ENCODE measurements around the gene IL22RA2.

The IL22RA2 gene

GRCh38 chr6:137165375-137166246 is 7.8 kb downstream of the IL22RA2 start:
- peak; percentile 39 to 54 for DNase-seq

DNA sequence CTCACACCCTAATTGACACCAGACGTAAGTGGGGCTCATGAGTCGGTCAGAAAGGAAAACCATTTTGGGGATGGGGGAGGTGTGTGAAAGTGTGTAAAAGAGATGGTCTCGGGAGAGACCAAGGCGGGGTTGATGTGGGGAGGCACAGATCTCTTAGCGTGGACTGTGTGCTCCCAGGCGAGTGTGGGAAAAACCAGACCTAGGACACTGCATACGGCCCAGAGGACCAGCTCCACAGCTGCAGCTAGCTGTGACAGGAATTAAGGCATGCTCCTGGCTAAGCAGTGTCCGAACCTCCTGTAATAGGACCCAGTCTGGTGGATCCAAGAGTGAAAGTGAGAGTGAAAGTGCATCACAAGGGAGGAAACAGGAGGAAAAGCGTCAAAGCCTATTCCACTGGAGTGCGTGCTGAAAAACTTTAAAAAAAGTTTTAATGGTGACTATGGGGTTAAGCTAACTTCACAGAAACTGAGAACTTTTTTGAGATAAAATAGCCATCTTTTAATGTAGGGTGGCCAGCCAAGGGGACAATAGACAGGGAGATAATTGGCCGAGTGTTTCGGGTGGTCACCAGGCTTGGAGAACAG is 9.6 kb downstream of the IL22RA2 start:
- DNase-seq = no peak

GRCh38 chr6:137162692-137163306 is 10.6 kb downstream of the IL22RA2 start:
- DNase-seq = no peak

GRCh38 chr6:137161949-137162348 is 11.5 kb downstream of the IL22RA2 start:
- no peak for DNase-seq

DNA sequence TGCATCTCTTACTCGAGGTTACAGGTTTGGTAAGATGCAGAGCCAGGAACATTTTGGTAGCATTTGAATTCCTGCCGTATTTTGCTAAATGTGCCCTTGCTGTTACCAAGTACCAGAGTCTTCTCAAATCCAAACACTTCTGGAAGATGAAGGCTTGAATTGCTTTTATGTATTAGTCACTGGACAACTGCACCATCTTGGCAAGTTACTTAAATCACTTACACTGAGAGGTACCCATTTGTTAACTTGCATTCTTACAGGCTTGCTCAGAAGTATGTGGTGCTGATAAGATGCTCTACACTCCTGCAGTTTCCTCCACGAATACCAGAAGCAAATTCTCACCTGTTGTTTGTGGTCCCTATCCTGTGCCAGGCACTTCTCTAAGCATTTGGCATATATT is 12.7 kb downstream of the IL22RA2 start:
- no peak for DNase-seq

- no peak for DNase-seq
Observed at GRCh38 chr6:137159912-137160311, 13.5 kb downstream of the IL22RA2 start.

DNA sequence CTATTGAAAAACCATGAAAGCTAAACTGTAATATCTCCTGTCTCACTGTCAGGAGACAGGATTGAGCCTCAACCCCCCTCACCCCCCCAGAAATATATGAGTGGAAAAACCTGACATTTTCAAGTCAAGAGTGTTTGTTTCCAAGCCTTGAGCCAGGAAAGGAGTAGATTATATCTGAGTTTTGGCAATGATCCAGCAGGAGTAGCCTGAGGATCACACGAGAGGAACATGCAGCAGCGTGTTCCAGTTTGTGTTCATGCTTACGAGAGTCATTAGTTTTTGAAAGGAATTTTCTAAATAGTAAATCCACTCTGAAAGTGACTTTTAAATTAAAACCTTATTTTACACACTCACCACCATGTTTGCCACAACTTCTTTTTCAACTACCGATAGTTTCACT is 15.8 kb downstream of the IL22RA2 start:
- DNase-seq = no peak

DNA sequence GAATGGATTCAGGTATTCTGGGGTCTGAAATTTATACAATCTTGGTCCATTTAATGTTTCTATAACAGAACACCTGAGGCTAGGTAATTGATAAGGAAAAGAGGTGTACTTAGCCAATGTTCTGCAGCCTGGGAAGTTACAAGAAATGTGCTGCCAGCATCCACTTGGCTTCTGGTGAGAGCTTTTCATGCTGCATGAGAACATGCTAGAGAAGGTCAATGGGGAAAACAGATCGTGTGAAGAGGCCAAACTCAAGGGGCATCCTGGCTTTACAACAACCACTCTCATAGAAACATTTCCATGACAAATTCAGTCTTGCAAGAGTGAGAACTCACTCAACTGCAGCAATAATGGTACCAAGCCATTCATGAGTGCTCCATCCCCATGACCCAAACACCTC is 16.8 kb downstream of the IL22RA2 start:
- DNase-seq = no peak

DNA sequence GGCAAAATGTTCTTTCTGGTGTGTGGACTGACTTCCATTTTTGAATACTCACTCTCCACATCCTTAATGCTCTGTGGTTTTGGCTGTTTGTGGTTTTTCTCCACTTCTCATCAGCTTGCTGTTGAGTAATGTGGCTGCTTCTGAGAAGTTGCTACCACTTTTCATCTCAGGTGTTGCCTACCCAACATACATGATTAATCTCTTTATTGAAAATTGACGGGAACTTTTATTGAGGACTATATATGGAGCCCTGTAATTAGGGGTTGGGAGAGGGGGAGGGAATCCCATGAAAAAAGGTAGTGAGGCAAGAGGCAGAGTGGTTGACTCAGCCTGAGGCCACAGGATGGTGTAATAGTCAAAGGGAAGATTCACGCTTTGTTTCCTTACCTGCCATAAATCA is 17.6 kb downstream of the IL22RA2 start:
- DNase-seq = no peak

GRCh38 chr6:137150072-137150471 is 23.4 kb downstream of the IL22RA2 start:
- DNase-seq = no peak

DNA sequence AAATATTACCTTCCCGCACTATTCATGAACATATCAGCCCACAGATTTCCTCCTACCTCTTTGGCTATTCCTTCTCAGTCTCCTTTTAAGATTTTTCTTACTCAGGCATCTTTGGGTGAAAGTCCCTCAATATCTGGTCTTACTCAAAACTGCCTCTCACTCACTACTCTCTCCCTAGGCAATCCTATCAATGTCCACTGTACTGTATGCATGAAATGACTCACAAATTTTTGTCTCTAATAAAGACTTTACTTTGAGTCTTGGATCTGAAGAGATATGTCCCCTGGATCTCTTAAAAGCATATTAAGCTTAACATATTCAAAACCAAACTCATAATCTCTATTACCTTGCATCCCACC is 24.4 kb downstream of the IL22RA2 start:
- DNase-seq = no peak

DNA sequence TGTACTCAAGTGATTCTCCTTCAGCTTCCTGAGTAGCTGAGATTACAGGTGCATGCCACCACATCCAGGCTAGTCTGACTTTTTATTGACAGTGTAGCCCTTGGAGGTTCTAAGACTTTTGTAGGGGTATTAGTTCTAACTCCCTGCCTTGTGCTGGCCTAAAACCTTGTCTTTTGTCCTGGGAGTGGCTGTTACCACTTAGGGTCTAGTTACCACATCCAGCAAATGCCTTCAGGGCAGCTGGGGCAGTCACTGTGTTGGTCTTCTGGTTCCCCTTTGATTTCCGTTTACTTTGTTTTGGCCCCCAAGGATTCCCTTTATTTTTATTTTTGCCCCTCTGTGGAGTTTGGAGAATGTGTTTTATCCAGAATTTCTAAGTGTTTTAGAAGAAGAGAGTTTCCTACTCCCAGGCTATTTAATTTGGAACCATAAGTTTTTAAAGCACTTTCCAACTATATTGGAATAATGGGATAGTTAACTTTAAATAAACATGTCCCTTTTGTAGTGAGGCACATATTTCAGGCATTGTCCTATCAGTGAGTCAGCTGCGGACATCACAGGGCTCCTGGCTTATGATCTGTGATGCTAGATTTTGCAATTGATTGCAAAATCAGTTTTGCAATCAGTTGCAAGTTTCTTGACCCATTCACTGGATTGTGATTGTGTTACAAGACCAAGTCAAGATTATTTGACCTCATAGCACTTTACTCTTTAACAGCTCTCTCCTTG is 25.0 kb downstream of the IL22RA2 start:
- DNase-seq = no peak

- no peak for DNase-seq
Observed at GRCh38 chr6:137147195-137147594, 26.2 kb downstream of the IL22RA2 start.

GRCh38 chr6:137146206-137146605 is 27.2 kb downstream of the IL22RA2 start:
- DNase-seq = no peak

GRCh38 chr6:137145421-137145820 is 28.0 kb downstream of the IL22RA2 start:
- DNase-seq = no peak

DNA sequence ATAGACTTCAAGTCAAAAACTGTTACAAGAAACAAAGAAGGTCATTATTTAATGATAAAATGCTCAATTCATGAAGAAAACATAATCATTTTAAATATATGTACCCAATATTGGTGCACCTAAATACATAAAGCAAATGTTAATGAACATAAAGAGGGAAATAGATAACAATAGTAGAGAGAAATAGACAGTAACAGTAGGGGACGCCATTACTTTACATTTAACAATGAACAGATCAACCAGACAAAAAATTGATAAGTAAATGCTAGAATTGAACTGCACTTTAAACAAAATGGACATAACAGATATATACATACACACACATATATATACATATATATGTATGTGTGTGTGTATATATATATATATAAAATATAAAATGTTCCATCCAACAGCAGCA is 37.4 kb downstream of the IL22RA2 start:
- no peak for DNase-seq

DNA sequence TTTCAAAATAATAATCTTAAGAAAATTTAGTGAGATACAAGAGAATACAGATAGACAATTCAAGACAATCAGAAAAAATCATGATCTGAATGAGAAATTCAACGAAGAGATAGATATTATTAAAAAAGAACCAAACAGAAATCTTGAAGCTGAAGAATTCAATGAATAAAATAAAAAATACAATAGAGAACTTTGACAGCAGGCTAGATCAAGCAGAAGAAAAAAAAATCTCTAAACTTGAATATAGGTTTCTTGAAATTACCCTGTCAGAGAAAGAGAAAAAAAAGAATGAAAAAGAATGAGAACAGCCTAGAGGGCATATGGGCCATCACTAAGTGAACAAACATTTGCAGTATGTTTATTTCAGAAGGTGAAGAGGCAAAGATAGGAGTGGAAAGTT is 39.0 kb downstream of the IL22RA2 start:
- no peak for DNase-seq

DNA sequence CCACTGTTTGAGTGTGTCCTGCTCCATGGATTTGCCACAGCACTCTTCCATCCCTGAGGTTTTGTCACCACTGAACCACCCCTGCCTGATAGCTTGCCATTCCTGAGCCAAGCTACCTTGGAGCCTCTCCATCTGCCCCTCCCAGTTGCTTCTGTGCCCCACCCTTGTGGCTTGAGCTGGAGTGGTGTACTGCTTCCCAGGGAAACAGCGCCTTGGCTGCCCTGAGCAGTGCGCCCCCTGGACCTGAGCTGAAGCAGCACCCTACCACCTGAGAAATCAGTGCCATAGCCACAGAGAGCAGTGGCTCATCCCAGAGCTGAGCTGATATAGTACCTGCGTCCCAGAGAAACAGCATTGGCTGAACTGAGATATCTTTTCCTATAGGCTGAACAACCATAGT is 40.3 kb downstream of the IL22RA2 start:
- DNase-seq = no peak

DNA sequence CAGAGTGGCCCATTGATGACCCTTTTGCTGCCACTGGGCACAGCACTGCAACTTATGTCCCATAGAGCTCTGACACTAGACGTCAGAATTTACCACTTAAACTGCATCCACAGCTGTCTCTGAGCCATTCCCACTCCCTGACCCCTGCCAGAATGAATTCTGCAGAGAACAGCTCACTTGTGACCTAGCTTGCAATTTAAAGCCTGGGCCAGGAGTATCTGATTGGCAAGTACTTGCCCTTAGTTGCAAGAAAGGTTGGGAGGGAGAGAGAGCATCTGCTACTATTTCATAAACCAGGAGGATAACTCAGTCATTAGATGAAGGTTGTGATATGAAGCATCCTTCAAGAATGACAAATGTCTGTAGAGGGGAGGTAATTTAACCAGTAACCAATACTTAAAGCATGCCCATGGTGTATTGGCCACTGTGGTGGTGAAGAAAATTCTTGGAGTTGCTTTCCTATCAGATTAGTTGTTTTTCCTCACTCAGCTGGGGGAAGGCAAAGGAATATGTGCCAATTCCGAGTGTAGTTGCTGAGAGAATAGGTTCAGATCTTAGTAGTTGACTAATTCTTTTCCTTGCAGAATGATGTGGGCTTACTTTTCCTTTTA is 46.5 kb downstream of the IL22RA2 start:
- no peak for DNase-seq

DNA sequence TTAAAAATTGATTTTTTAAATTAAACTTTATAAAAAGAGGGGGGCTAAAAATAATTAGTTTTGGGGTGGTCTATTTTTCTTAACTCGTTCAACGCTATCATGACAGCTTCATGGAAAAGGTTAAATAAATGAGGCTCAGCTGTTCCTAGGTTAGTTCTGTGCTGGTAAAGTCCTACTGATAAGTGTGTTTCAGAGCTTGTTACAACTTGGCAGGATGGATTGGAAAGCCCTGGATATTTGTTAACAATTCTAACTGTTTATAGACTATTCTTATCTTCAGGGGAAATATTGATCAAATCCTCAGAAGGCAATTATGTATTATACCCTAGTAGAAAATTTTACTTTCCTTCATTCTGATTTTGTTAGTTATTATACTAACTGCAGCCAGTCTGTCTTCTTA is 50.4 kb downstream of the IL22RA2 start:
- no peak for DNase-seq

DNA sequence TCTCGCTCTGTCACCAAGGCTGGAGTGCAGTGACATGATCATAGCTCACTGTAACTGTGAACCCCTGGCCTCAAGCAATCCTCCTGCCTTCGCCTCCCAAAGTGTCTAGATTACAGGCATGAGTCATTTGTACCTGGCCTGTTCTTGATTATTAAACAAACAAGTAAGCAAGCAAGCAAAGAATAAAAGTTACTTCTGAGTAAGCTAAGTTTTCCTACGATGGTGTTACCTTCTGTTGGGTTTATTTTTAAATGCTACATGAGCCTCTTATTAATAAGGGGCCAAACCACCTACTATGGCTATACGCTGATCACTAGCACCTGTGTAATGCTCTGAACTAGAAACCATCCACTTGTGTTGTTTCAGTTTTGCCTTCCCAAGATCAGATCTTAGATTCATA is 50.8 kb downstream of the IL22RA2 start:
- DNase-seq = no peak

GRCh38 chr6:137121401-137121997 is 51.9 kb downstream of the IL22RA2 start:
- no peak for DNase-seq

DNA sequence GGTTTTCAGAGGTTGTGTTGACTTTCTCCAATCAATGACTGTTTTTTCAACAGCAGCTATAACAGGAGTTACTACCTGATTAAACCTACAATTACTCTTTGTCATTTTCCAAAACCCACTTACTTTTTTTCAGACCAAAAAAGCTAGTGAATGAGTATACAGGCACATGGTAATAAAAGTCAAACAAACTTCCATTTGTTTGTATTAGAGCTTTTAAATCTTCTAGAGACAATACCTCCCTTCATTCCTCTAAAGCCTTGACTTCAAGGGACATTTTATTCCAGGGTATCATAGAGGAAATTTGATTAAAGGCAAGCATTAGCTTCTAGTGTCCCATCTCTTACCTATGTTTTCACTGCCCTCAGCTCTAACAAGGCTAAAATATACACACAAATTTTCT is 52.7 kb downstream of the IL22RA2 start:
- DNase-seq = no peak
